Measurements from ENCODE around the gene IRF2. TPM values are rescaled to one million over a fixed set of nuclear protein-coding genes. Genes with fewer than 3 reads are reported as not detected.

IRF2 gene
- total and polyA plus RNA-seq, 4 donors = 16.4 to 65.8 (median 43.1) TPM

DNA sequence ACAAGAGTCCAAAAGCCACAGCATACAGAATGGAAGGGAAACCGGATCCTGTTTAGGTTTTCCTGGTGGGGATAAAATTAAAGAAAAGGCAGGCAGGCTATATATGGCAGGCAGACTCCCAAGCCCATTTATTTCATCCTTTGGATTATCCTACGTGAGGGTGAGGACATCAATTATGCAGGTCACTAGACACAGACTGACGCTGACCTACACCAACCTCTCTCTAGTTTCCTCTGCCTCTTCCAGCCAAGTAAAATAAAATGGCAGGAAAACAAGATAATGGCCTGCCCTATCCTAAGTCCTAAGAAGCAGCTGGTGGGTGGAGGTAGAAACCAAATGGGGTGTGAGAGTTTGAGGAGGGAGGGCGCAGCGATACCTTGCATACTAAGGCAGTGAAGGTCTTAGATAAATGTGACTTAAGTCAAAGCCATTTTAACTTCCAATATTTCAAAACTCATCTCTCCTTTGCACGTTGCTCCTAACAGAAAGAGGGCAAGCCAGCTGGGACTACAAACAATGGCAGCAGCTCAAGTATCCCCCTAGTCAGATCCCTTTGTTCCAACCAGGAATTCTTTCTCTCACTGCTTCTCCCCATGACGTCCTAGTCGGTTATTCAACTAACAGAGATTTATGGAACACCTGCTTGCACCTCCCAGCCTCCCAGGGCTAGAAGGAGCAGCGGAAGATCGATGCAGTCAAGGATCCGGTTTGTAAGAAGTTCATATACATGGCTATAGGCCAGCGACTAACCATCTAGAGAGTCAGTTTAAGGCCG, 72.8 kb downstream of the IRF2 start:
- ATAC-seq (ENCODE audit: insufficient read depth, low FRiP score) = no peak
- TF ChIP-seq, protein P1, sequence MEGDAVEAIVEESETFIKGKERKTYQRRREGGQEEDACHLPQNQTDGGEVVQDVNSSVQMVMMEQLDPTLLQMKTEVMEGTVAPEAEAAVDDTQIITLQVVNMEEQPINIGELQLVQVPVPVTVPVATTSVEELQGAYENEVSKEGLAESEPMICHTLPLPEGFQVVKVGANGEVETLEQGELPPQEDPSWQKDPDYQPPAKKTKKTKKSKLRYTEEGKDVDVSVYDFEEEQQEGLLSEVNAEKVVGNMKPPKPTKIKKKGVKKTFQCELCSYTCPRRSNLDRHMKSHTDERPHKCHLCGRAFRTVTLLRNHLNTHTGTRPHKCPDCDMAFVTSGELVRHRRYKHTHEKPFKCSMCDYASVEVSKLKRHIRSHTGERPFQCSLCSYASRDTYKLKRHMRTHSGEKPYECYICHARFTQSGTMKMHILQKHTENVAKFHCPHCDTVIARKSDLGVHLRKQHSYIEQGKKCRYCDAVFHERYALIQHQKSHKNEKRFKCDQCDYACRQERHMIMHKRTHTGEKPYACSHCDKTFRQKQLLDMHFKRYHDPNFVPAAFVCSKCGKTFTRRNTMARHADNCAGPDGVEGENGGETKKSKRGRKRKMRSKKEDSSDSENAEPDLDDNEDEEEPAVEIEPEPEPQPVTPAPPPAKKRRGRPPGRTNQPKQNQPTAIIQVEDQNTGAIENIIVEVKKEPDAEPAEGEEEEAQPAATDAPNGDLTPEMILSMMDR (IDR thresholded peaks at IDR 0.05; ENCODE audit: control extremely low read depth, extremely low read depth) = no peak
- no peak overlapping the region for H3K4me3 ChIP-seq
- peaks cover 6 to 55% (median 45%) of the 10 kb centered on the region in 4 donors for H3K36me3 ChIP-seq (ENCODE audit: control insufficient read depth in 4 of 4, insufficient read depth in 4 of 4, low read length in 4 of 4)
- 81 to 84% methylated on average over 13 of the region's 13 CpGs for WGBS, 2 donors
- no peak for DNase-seq
- no peaks in the 10 kb centered on the region for H3K27me3 ChIP-seq (ENCODE audit: control insufficient read depth in 3 of 3, insufficient read depth in 3 of 3, low read length in 2 of 3)
- H3K9me3 ChIP-seq (ENCODE audit: control insufficient read depth in 4 of 4, insufficient read depth in 3 of 4, low read length in 3 of 4) = no peaks in the 10 kb centered on the region
- H3K27ac ChIP-seq (ENCODE audit: low read depth in 1 of 2, low read length in 1 of 2) = peak overlapping the region in 1 of 2 donors; percentile 15
- peaks cover 0 to 11% (median 3%) of the 10 kb centered on the region in 5 donors for H3K4me1 ChIP-seq (ENCODE audit: control insufficient read depth in 5 of 5, insufficient read depth in 5 of 5, low read length in 5 of 5)
- no peak overlapping the region for H3K9ac ChIP-seq (ENCODE audit: insufficient read depth in 1 of 2, low read length in 2 of 2)

DNA sequence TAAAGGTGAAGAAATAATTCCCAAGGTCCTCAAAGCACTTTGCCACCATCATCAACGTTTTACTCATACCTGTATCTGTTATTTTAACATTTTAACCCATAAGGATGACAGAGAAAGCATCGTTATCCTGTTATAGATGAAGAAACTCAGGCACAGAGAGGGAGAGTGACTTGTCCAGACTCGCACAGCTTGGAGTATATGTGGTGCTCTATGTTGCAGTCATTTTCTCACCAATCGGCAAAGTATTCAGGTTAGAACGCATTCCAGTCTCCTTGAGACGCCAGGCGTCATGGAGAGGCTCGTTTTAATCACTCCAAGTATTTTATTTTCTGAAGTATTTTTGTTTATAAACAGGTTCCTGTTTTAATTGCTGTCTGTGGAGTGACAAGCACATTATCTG, 73.5 kb downstream of the IRF2 start:
- no peak overlapping the region for H3K27ac ChIP-seq (ENCODE audit: low read depth in 1 of 2, low read length in 1 of 2)
- H3K4me1 ChIP-seq (ENCODE audit: control insufficient read depth in 5 of 5, insufficient read depth in 5 of 5, low read length in 5 of 5) = peaks cover 0 to 11% (median 3%) of the 10 kb centered on the region in 5 donors
- no peak overlapping the region for H3K4me3 ChIP-seq
- TF ChIP-seq, protein P1 (IDR thresholded peaks at IDR 0.05; ENCODE audit: control extremely low read depth, extremely low read depth) = no peak
- H3K9ac ChIP-seq (ENCODE audit: insufficient read depth in 1 of 2, low read length in 2 of 2) = no peak overlapping the region
- no peaks in the 10 kb centered on the region for H3K27me3 ChIP-seq (ENCODE audit: control insufficient read depth in 3 of 3, insufficient read depth in 3 of 3, low read length in 2 of 3)
- H3K36me3 ChIP-seq (ENCODE audit: control insufficient read depth in 4 of 4, insufficient read depth in 4 of 4, low read length in 4 of 4) = peaks cover 6 to 55% (median 44%) of the 10 kb centered on the region in 4 donors
- ATAC-seq (ENCODE audit: insufficient read depth, low FRiP score) (no peak), DNase-seq (no peak)
- no peaks in the 10 kb centered on the region for H3K9me3 ChIP-seq (ENCODE audit: control insufficient read depth in 4 of 4, insufficient read depth in 3 of 4, low read length in 3 of 4)
- 76 to 89% methylated on average over 8 of the region's 8 CpGs for WGBS, 2 donors

DNA sequence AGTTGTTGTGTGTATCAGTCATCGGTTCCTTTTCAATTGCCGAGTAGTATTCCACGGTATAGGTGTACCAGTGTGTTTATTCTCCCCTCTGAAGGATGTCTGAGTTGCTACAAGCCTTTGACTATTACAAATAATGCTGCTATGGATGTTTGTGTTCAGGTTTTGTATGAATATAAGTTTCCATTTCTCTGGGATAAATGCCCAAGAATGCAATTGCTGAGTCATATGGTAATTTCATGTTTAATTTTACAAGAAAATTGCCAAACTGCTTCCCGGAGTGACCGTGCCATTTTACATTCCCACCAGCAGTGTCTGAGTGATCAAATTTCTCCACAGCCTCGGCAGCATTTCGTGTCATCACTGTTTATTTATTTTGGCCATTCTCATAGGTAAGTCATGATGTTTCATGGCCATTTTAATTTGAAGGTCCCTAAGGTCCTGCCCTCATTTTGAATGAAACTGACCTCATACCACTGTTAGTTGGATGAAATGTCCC, 73.9 kb downstream of the IRF2 start:
- no peak overlapping the region for H3K27ac ChIP-seq (ENCODE audit: low read depth in 1 of 2, low read length in 1 of 2)
- no peak overlapping the region for H3K4me3 ChIP-seq
- H3K9me3 ChIP-seq (ENCODE audit: control insufficient read depth in 4 of 4, insufficient read depth in 3 of 4, low read length in 3 of 4) = no peaks in the 10 kb centered on the region
- peak; percentile 55 for ATAC-seq (ENCODE audit: insufficient read depth, low FRiP score)
- H3K9ac ChIP-seq (ENCODE audit: insufficient read depth in 1 of 2, low read length in 2 of 2) = no peak overlapping the region
- peaks cover 6 to 50% (median 41%) of the 10 kb centered on the region in 4 donors for H3K36me3 ChIP-seq (ENCODE audit: control insufficient read depth in 4 of 4, insufficient read depth in 4 of 4, low read length in 4 of 4)
- H3K27me3 ChIP-seq (ENCODE audit: control insufficient read depth in 3 of 3, insufficient read depth in 3 of 3, low read length in 2 of 3) = no peaks in the 10 kb centered on the region
- H3K4me1 ChIP-seq (ENCODE audit: control insufficient read depth in 5 of 5, insufficient read depth in 5 of 5, low read length in 5 of 5) = peaks cover 0 to 11% (median 5%) of the 10 kb centered on the region in 5 donors
- DNase-seq = peak in 2 of 3 donors; percentile 35 to 61
- TF ChIP-seq, protein P1 (IDR thresholded peaks at IDR 0.05; ENCODE audit: control extremely low read depth, extremely low read depth) = no peak
- WGBS, 2 donors = 57 to 61% methylated on average over 7 of the region's 7 CpGs
